Cardiac fibroblast (primary cell): ENCODE results near the gene RUFY1.
A peak's percentile ranks its signal among the peaks of the same experiment; 100 is the strongest.
"Not testable (repeated sequence)": the region's sequence is repeated elsewhere in the genome, so short reads cannot be mapped to it uniquely, and the experiment has no call there.

ENCODE experiments used
- DNase-seq, 2 donors: peaks; one replicate each; pipeline versions ENCODE4 v3.0.0 to v3.0.0-alpha.2; 2010; ENCODE audit warnings: low read depth in 2 of 2
- H3K4me3 ChIP-seq, 2 donors: replicated peaks in 1 of 2; 1 replicate in 1 of 2; 2 replicates in 1 of 2; pipeline ENCODE4 v1.5.1; 2011; ENCODE audit warnings: low read depth in 2 of 2, low read length in 2 of 2, mild to moderate bottlenecking in 2 of 2, moderate library complexity in 1 of 2
- TF ChIP-seq, protein P1 (sequence below): IDR thresholded peaks from one replicate; pipeline ENCODE4 v1.5.1; 2011; ENCODE audit warnings: low read depth, mild to moderate bottlenecking, low read length, inconsistent platforms

RUFY1 gene

DNA sequence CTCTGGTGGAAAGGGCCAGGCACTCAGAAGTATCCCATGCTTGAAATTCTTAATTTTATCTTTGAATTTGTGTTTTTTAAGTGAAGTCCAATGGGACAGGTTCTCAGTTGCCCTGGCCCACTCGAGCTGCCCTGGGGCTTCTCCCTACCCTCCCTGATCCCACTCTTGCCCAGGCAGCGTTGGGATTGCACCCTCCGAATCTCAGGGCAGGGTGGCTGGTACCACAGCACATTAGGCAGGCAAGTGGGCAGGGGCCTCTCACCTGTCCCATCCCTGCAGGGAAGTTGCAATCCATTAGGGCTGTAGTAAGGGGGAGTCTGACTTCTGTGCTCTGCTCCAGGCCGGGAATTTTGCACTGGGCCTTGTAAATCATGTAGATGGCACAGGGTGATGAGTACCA lies 2.7 kb downstream of the RUFY1 start:
- DNase-seq: no peak
- no peak overlapping the region for H3K4me3 ChIP-seq
- TF ChIP-seq, protein P1, sequence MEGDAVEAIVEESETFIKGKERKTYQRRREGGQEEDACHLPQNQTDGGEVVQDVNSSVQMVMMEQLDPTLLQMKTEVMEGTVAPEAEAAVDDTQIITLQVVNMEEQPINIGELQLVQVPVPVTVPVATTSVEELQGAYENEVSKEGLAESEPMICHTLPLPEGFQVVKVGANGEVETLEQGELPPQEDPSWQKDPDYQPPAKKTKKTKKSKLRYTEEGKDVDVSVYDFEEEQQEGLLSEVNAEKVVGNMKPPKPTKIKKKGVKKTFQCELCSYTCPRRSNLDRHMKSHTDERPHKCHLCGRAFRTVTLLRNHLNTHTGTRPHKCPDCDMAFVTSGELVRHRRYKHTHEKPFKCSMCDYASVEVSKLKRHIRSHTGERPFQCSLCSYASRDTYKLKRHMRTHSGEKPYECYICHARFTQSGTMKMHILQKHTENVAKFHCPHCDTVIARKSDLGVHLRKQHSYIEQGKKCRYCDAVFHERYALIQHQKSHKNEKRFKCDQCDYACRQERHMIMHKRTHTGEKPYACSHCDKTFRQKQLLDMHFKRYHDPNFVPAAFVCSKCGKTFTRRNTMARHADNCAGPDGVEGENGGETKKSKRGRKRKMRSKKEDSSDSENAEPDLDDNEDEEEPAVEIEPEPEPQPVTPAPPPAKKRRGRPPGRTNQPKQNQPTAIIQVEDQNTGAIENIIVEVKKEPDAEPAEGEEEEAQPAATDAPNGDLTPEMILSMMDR: no peak

- no peak overlapping the region for H3K4me3 ChIP-seq
- TF ChIP-seq, protein P1: no peak
- peak; percentile 44 to 77 for DNase-seq
These were observed 3.5 kb downstream of the RUFY1 start for GRCh38 chr5:179553875-179554274.

DNA sequence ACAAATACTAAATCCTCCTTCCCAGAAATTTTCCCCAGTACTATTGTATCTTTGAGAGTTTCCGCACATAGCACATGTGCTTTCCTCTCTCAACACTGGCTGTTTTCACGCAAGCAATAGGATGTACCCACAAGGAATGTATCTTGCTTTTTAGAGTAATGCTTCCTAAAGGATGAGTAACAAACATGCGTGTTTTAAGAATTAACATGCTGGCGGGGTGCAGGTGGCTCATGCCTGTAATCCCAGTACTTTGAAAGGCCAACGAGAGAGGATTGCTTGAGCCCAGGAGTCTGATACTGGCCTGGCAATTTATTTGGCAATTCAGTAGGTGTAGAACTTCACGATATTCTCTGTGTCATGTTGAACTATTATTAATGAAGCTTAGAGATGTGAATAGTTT lies 4.6 kb downstream of the RUFY1 start:
- no peak for DNase-seq
- TF ChIP-seq, protein P1: no peak
- H3K4me3 ChIP-seq: no peak overlapping the region

DNA sequence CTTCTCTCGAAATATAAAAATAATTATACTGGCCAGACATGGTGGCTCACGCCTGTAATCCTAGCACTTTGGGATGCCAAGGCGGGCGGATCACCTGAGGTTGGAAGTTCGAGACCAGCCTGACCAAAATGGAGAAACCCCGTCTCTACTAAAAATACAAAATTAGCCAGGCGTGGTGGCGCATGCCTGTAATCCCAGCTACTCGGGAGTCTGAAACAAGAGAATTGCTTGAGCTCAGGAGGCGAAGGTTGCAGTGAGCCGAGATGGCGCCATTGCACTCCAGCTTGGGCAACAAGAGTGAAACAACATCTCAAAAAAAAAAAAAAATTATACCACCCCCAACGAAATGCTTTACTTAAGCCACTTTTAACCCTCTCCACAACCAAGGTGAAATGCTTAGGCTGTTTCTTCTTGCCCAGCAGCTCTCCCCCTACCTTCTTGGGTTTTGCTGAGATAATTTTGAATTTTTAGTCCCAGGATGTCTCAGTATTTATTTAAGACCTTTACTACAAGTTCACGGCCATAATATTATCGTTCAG lies 8.0 kb downstream of the RUFY1 start:
- peak overlapping the region in 1 of 2 donors; percentile 61 for H3K4me3 ChIP-seq

DNA sequence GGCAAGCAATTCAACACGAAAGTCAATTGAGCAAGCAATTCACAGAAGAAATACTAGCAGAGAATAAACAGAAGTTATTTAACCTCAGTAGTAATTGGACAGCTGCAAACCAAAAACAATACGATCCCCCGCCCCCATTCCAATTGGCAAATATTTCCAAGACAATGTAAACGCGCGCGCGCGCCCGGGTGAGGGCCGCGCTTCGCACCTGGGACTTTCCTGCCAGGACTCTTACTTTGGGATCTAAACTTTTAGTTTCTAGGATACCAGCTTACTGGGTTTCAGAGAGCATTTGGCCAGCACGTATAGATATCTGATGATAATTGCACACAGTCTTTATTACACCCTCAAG lies 8.6 kb downstream of the RUFY1 start:
- H3K4me3 ChIP-seq: peak overlapping the region; percentile 34 to 61
- TF ChIP-seq, protein P1: no peak
- DNase-seq: peak; percentile 33 to 65

More for the DNA sequence above, 8.0 kb downstream of the RUFY1 start:
- DNase-seq: not testable (repeated sequence)

- DNase-seq: peak; percentile 99
- TF ChIP-seq, protein P1: no peak
- H3K4me3 ChIP-seq: peak overlapping the region; percentile 64 to 75
These were observed 9.2 kb downstream of the RUFY1 start for GRCh38 chr5:179559284-179560252.

DNA sequence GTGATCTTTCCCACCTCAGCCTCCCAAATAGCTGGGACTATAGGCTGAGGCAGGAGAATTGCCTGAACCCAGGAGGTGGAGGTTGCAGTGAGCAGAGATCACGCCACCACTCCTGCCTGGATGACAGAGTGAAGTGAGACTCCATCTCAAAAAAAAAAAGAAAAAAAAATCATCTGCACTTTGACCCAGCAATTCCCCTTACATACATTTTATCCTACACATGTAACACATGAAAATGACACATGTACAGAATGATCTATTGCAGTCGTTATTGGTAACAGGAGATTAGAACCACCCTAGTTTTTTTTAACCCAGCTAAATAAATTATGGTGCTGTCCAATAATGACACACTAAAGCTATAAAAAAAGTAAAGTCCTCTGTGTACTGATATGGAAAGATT lies 14.2 kb downstream of the RUFY1 start:
- H3K4me3 ChIP-seq: no peak overlapping the region
- TF ChIP-seq, protein P1: no peak
- DNase-seq: no peak
